Neural cell (in vitro differentiated cells): ENCODE measurements around the gene DENND11.

Experiments
- EP300 ChIP-seq: fragments of 450-650 bp; conservative IDR thresholded peaks from 2 replicates; pipeline ENCODE4 v1.6.1; 2014; ENCODE audit warnings: antibody characterized with exemption, mild to moderate bottlenecking, moderate library complexity; ENCODE audit not compliant: poor library complexity, severe bottlenecking
- MXI1 ChIP-seq: fragments of 450-650 bp; conservative IDR thresholded peaks from 2 replicates; pipeline ENCODE4 v1.6.1; 2014; ENCODE audit warnings: antibody characterized with exemption, mild to moderate bottlenecking; ENCODE audit not compliant: poor library complexity, severe bottlenecking
- POLR2AphosphoS5 ChIP-seq: IDR thresholded peaks from 2 replicates; pipeline ENCODE4 v1.6.1; 2012
- TAF1 ChIP-seq: IDR thresholded peaks from 2 replicates; pipeline ENCODE4 v1.6.1; 2012; ENCODE audit warnings: low read depth
- TF ChIP-seq, protein P1 (sequence below): fragments of 450-650 bp; IDR thresholded peaks from 2 replicates; pipeline ENCODE4 v1.5.1; 2014; ENCODE audit warnings: antibody characterized with exemption, mild to moderate bottlenecking, moderate library complexity; ENCODE audit not compliant: poor library complexity, severe bottlenecking

- TF ChIP-seq TAF1, result no peak
- TF ChIP-seq, protein P1, sequence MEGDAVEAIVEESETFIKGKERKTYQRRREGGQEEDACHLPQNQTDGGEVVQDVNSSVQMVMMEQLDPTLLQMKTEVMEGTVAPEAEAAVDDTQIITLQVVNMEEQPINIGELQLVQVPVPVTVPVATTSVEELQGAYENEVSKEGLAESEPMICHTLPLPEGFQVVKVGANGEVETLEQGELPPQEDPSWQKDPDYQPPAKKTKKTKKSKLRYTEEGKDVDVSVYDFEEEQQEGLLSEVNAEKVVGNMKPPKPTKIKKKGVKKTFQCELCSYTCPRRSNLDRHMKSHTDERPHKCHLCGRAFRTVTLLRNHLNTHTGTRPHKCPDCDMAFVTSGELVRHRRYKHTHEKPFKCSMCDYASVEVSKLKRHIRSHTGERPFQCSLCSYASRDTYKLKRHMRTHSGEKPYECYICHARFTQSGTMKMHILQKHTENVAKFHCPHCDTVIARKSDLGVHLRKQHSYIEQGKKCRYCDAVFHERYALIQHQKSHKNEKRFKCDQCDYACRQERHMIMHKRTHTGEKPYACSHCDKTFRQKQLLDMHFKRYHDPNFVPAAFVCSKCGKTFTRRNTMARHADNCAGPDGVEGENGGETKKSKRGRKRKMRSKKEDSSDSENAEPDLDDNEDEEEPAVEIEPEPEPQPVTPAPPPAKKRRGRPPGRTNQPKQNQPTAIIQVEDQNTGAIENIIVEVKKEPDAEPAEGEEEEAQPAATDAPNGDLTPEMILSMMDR, result no peak
- no peak for TF ChIP-seq POLR2AphosphoS5
- TF ChIP-seq MXI1, result no peak
- no peak for TF ChIP-seq EP300
Measured at GRCh38 chr7:141666071-141666470, 35.9 kb downstream of the DENND11 start.
